Ovary (tissue), 10 donors: ENCODE measurements around the gene MAP1LC3B2. TPM values are rescaled to one million over a fixed set of nuclear protein-coding genes. Genes with fewer than 3 reads are reported as not detected.

Experiments
- DNase-seq, 5 donors: peaks; one replicate each; pipeline ENCODE4 v3.0.0-alpha.2; 2019 to 2020
- H3K27ac ChIP-seq, 2 donors: fragments of 200-600 bp; one replicate each; pipeline versions ENCODE4 v1.5.1 to v1.8.0; 2019 to 2022
- H3K27me3 ChIP-seq: fragments of 200-600 bp; one replicate; pipeline ENCODE4 v1.8.0; 2022
- H3K36me3 ChIP-seq: fragments of 200-600 bp; sonication (generic); one replicate; pipeline ENCODE4 v1.5.1; 2019
- H3K4me1 ChIP-seq: one replicate; pipeline ENCODE4 v1.8.1; 2013; ENCODE audit warnings: mild to moderate bottlenecking, moderate library complexity; ENCODE audit not compliant: insufficient read depth
- H3K4me3 ChIP-seq: fragments of 200-600 bp; sonication (generic); one replicate; pipeline ENCODE4 v1.5.1; 2017
- H3K9me3 ChIP-seq, 2 donors: fragments of 200-600 bp in 1 of 2; sonication (generic) in 1 of 2; one replicate each; pipeline versions ENCODE4 v1.5.1 to v1.8.1; 2013 to 2019; ENCODE audit warnings: mild to moderate bottlenecking in 1 of 2, moderate library complexity in 1 of 2
- CTCF ChIP-seq, 3 donors: fragments of 450-650 bp in 2 of 3; fragments of 200-600 bp in 1 of 3; IDR thresholded peaks; one replicate each; pipeline versions ENCODE4 v1.5.1 to v1.8.0; 2016 to 2022; ENCODE audit warnings: antibody characterized with exemption in 3 of 3, mild to moderate bottlenecking in 1 of 3
- EP300 ChIP-seq: sonication (generic); formaldehyde crosslinking; IDR thresholded peaks from one replicate; pipeline ENCODE4 v1.6.1; 2017; ENCODE audit warnings: antibody characterized with exemption
- POLR2A ChIP-seq: fragments of 450-650 bp; IDR thresholded peaks from one replicate; pipeline ENCODE4 v1.6.1; 2017; ENCODE audit warnings: antibody characterized with exemption, mild to moderate bottlenecking, moderate library complexity
- WGBS, 3 donors: extraction: QIAGEN DNeasy Blood & Tissue Kit in 1 of 3; methylation state at CpG; one replicate each; pipeline versions ENCODE4 v1.1.5 to v1.1.7; 2013 to 2017; 5-methylcytosine and 5-hydroxymethylcytosine counted together
- intact Hi-C, 4 donors: fragments of 100-400 bp; cut with DNase I; formaldehyde crosslinking; loops; one replicate each; pipeline versions ENCODE4 v1.11.0 to v1.15.1; 2022 to 2023
- long read RNA-seq, 3 donors: library from polyadenylated mRNA in 2 of 3; unstranded in 2 of 3; transcript quantifications; one replicate each; pipeline ENCODE4 v2.0.0 and lab custom pipeline, GENCODE V29; 2021 to 2026
- polyA plus RNA-seq, 2 donors: library from polyadenylated mRNA; stranded (reverse); fragments of 200-250 nt in 1 of 2; fragments of 350-450 nt in 1 of 2; fragmentation: Illumina TruSeq in 1 of 2; extraction: RNeasy Lipid Tissue Mini Kit (QIAGEN cat#74804) in 1 of 2; gene quantifications; one replicate each; pipeline ENCODE4 v1.2.3, GENCODE V29; 2013 to 2014
- total RNA-seq, 7 donors: library from RNA; depleted of rRNA in 2 of 7; stranded (reverse); fragments of >200 nt in 2 of 7; fragmentation: NEBNext Ultra II Directional in 3 of 7; extraction: Animal tissue kit (Norgen Biotek cat#: 25700) in 3 of 7; gene quantifications; one replicate each; pipeline versions ENCODE4 v1.1.0 to v1.2.4, GENCODE V29; 2016 to 2023
- donor health status: DM: no; HTN: no; CAD: no; lungs with moderate emphysema.
- donor health status: DM: no; HTN: no; CAD: no.
- donor health status: Bipolar disorder and iron deficiency.
- donor health status: DM: yes; HTN: yes; CAD: no.
- donor health status: DM: no; HTN: no; CAD: no.
- donor health status: DM: yes; HTN: yes; CAD: no.

Gene MAP1LC3B2
- total RNA-seq (1 to 10 TPM in 6 of 7 donors, under 1 TPM in 1; 0.80 to 9.9 (median 3.1) TPM), polyA plus RNA-seq (1 to 10 TPM; 2.1 to 2.2 TPM)
- long read RNA-seq, donor 1, partial matches to known transcripts = 0 of 2 reads
- long read RNA-seq, donor 1, other reads (novel, unspliced or antisense) = 2 of 2 reads
- long read RNA-seq, donor 2 = 0 reads
- long read RNA-seq, donor 3, partial matches to known transcripts = 0 of 1 reads
- long read RNA-seq, donor 3, other reads (novel, unspliced or antisense) = 0 of 1 reads

- TF ChIP-seq CTCF (IDR thresholded peaks at IDR 0.05) (no peak), EP300 (no peak), POLR2A (no peak)
- no peak within 1 kb of the TSS for H3K4me3 ChIP-seq
- H3K4me1 ChIP-seq = peaks cover 4% of the 10 kb centered on the region
- intact Hi-C loops = no loop called here
- WGBS, 3 donors = 48 to 51% (median 49%) methylated on average over 19 of the region's 19 CpGs
- H3K27me3 ChIP-seq = no peaks in the 10 kb centered on the region
- peak in 3 of 5 donors; percentile 30 to 51 (median 49) for DNase-seq
- H3K27ac ChIP-seq = no peak within 1 kb of the TSS
- no peaks in the 10 kb centered on the region for H3K9me3 ChIP-seq
- H3K36me3 ChIP-seq = no peaks in the 10 kb centered on the region
Observed at GRCh38 chr12:116559162-116559935, at the start of gene MAP1LC3B2. MAP1LC3B2 (plus strand) TSS chr12:116559381; CDS start chr12:116575943, 16,562 bp downstream.

DNA sequence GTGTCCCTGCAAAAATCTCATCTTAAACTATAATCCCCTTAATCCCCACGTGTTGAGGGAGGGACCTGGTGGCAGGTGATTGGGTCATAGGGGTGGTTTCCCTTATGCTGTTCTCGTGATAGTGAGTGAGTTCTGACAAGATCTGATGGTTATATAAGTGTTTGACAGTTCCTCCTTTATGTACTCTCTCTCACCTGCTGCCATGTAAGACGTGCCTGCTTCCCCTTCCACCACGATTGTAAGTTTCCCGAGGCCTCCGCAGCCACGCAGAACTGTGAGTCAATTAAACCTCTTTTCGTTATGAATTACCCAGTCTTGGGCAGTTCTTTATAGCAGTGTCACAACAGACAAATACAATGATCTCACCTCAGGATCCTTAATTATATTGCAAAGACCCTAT, 45.2 kb upstream of the MAP1LC3B2 start:
- WGBS, 3 donors = 88 to 91% (median 90%) methylated on average over 8 of the region's 8 CpGs
- no peaks in the 10 kb centered on the region for H3K9me3 ChIP-seq
- no peak for TF ChIP-seq CTCF (IDR thresholded peaks at IDR 0.05)
- TF ChIP-seq POLR2A = no peak
- no peak for TF ChIP-seq EP300
- DNase-seq = no peak
- no peak overlapping the region for H3K4me3 ChIP-seq
- H3K36me3 ChIP-seq = no peaks in the 10 kb centered on the region
- peaks cover 1% of the 10 kb centered on the region for H3K4me1 ChIP-seq
- H3K27ac ChIP-seq = no peak overlapping the region
- H3K27me3 ChIP-seq = no peaks in the 10 kb centered on the region
- intact Hi-C loops = no loop called here

GRCh38 chr12:116515684-116516083, 43.5 kb upstream of the MAP1LC3B2 start:
- Histone ChIP-seq H3K4me1 (no peaks in the 10 kb centered on the region), H3K36me3 (no peaks in the 10 kb centered on the region), H3K4me3 (no peak overlapping the region), H3K9me3 (no peaks in the 10 kb centered on the region), H3K27me3 (no peaks in the 10 kb centered on the region), H3K27ac (no peak overlapping the region)
- TF ChIP-seq EP300 (no peak), CTCF (IDR thresholded peaks at IDR 0.05) (no peak), POLR2A (no peak)
- intact Hi-C loops = no loop called here
- DNase-seq = no peak
- 59 to 66% (median 59%) methylated on average over 4 of the region's 4 CpGs for WGBS, 3 donors

DNA sequence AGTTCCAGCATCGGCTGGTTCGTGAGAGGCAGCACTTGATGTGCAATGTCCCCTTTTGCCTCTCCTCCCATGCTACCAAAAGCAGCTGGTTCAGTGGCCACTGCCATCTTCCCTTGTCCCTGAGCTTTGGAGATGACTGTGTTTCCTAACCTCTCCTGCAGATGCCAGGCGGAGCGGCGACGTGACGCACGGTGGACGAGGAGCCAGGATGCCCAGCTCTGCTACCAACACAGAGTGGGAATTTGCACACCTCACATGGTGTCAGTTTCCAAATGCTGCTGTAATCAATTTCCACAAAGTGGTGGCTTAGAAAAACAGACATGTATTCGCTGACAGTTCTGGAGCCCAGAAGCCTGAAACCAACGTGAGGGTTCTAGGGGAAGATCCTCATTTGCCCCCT, 42.5 kb upstream of the MAP1LC3B2 start:
- no peaks in the 10 kb centered on the region for H3K27me3 ChIP-seq
- no peak for DNase-seq
- H3K9me3 ChIP-seq = no peaks in the 10 kb centered on the region
- no peak overlapping the region for H3K4me3 ChIP-seq
- no peaks in the 10 kb centered on the region for H3K4me1 ChIP-seq
- intact Hi-C loops = no loop called here
- no peak overlapping the region for H3K27ac ChIP-seq
- TF ChIP-seq EP300 (no peak), POLR2A (no peak), CTCF (IDR thresholded peaks at IDR 0.05) (no peak)
- WGBS, 3 donors = 95 to 98% (median 95%) methylated on average over 11 of the region's 11 CpGs
- H3K36me3 ChIP-seq = no peaks in the 10 kb centered on the region
